ENCODE results near the gene ITPR2.

The ITPR2 gene

DNA sequence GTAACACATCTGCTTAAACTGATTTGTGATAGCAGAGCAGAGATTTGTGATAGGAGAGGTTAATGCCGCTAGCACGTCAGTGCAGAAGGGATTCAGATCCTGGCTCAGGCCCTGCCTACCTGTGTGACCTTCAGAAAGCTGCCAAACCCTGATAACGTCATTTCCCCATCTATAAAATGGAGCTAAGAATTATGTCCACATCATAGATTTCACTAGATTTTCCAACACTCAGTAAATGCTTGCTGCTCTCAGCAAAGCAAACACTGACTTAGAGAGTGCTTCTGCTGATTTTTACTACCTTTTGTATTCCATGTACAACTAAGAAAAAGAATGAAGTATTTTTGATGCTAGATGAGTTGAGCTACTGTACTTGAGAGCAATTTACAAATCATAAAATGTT lies 261.4 kb downstream of the ITPR2 start:
- Histone ChIP-seq H4K20me1 (no peaks in the 10 kb centered on the region), H3K27me3 (no peaks in the 10 kb centered on the region), H3K36me3 (no peaks in the 10 kb centered on the region), H3K4me1 (peaks cover 4% of the 10 kb centered on the region; the same call in 1 of the 2 replicates), H3K4me2 (no peak overlapping the region), H3K27ac (no peak overlapping the region), H3K9me3 (no peaks in the 10 kb centered on the region), H3K9ac (no peak overlapping the region), H3K4me3 (no peak overlapping the region)
- TF ChIP-seq Cebpa-rat (IDR thresholded peaks at IDR 0.05): no peak

- H3K9ac ChIP-seq: no peak overlapping the region
Observed at GRCh38 chr12:26567126-26567525, 265.9 kb downstream of the ITPR2 start.

DNA sequence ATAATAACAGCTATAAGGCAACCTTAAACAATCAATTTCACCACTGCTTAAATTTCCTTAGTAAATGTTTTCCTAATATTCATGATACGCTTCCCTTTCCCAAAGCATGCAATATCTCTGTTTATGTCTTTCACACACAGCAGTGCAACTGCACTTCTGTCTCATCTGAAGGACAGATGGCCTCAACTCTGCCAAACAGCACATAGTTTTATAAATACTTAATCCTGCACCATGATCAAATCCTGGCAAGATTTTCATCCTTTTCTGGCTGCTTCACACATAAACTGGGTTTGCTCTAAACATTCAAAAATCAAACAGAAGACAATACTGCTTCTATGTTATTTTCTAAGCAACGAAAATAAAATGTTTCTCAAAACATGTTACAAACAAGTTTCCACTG lies 266.3 kb downstream of the ITPR2 start:
- Histone ChIP-seq H3K9me3 (no peaks in the 10 kb centered on the region), H3K4me3 (no peak overlapping the region), H3K36me3 (no peaks in the 10 kb centered on the region), H3K4me1 (no peaks in the 10 kb centered on the region), H3K27ac (no peak overlapping the region), H3K9ac (no peak overlapping the region), H4K20me1 (no peaks in the 10 kb centered on the region), H3K27me3 (no peaks in the 10 kb centered on the region), H3K4me2 (no peak overlapping the region)
- no peak for TF ChIP-seq Cebpa-rat (IDR thresholded peaks at IDR 0.05)

More at GRCh38 chr12:26567126-26567525, 265.9 kb downstream of the ITPR2 start:
- Histone ChIP-seq H3K4me2 (no peak overlapping the region), H3K9me3 (no peaks in the 10 kb centered on the region), H3K27ac (no peak overlapping the region), H3K4me3 (no peak overlapping the region), H3K4me1 (no peaks in the 10 kb centered on the region), H3K27me3 (no peaks in the 10 kb centered on the region), H3K36me3 (no peaks in the 10 kb centered on the region), H4K20me1 (no peaks in the 10 kb centered on the region)
- TF ChIP-seq Cebpa-rat (IDR thresholded peaks at IDR 0.05): no peak

GRCh38 chr12:26566186-26566585 lies 266.8 kb downstream of the ITPR2 start:
- Histone ChIP-seq H4K20me1 (no peaks in the 10 kb centered on the region), H3K4me1 (no peaks in the 10 kb centered on the region), H3K9ac (no peak overlapping the region), H3K27ac (no peak overlapping the region), H3K4me2 (no peak overlapping the region), H3K36me3 (no peaks in the 10 kb centered on the region), H3K27me3 (no peaks in the 10 kb centered on the region), H3K9me3 (no peaks in the 10 kb centered on the region), H3K4me3 (no peak overlapping the region)
- TF ChIP-seq Cebpa-rat (IDR thresholded peaks at IDR 0.05): no peak

- H3K9me3 ChIP-seq: no peaks in the 10 kb centered on the region
- H3K36me3 ChIP-seq: no peaks in the 10 kb centered on the region
- H3K27ac ChIP-seq: no peak overlapping the region
- H3K27me3 ChIP-seq: no peaks in the 10 kb centered on the region
- TF ChIP-seq Cebpa-rat (IDR thresholded peaks at IDR 0.05): no peak
- H3K4me3 ChIP-seq: no peak overlapping the region
- no peak overlapping the region for H3K4me2 ChIP-seq
- H3K9ac ChIP-seq: no peak overlapping the region
- H3K4me1 ChIP-seq: no peaks in the 10 kb centered on the region
- H4K20me1 ChIP-seq: no peaks in the 10 kb centered on the region
Observed at GRCh38 chr12:26564391-26564790, 268.6 kb downstream of the ITPR2 start.

GRCh38 chr12:26563552-26563951 lies 269.4 kb downstream of the ITPR2 start:
- Histone ChIP-seq H3K4me1 (no peaks in the 10 kb centered on the region), H4K20me1 (no peaks in the 10 kb centered on the region), H3K27me3 (no peaks in the 10 kb centered on the region), H3K9ac (no peak overlapping the region), H3K27ac (no peak overlapping the region), H3K4me2 (no peak overlapping the region), H3K36me3 (no peaks in the 10 kb centered on the region), H3K4me3 (no peak overlapping the region), H3K9me3 (no peaks in the 10 kb centered on the region)
- TF ChIP-seq Cebpa-rat (IDR thresholded peaks at IDR 0.05): no peak

- Histone ChIP-seq H3K9me3 (no peaks in the 10 kb centered on the region), H3K36me3 (no peaks in the 10 kb centered on the region)
- TF ChIP-seq Cebpa-rat (IDR thresholded peaks at IDR 0.05): no peak
Observed at GRCh38 chr12:26557326-26557725, 275.7 kb downstream of the ITPR2 start.

DNA sequence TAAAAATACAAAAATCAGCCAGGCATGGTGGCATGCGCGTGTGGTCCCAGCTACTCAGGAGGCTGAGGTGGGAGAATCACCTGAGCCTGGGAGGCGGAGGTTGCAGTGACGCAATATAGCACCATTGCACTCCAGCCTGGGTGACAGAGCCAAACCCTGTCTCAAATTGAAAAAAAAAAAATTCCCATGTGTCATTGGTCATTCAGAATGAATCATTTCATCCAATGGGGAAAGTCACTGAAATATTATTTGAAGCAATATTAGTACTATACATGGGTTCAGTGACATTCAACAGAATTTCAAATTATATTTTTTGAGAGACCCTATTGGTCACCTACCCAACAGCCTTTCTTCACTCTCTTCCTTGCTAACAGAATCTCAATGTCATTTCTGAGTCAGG lies 276.1 kb downstream of the ITPR2 start:
- H3K27ac ChIP-seq: no peak overlapping the region
- H3K27me3 ChIP-seq: no peaks in the 10 kb centered on the region
- no peak overlapping the region for H3K4me3 ChIP-seq
- H3K4me1 ChIP-seq: no peaks in the 10 kb centered on the region
- H3K9me3 ChIP-seq: no peaks in the 10 kb centered on the region
- no peak overlapping the region for H3K9ac ChIP-seq
- TF ChIP-seq Cebpa-rat (IDR thresholded peaks at IDR 0.05): no peak
- no peak overlapping the region for H3K4me2 ChIP-seq
- H3K36me3 ChIP-seq: no peaks in the 10 kb centered on the region
- no peaks in the 10 kb centered on the region for H4K20me1 ChIP-seq

More at GRCh38 chr12:26557326-26557725, 275.7 kb downstream of the ITPR2 start:
- H3K27ac ChIP-seq: no peak overlapping the region
- H3K9ac ChIP-seq: no peak overlapping the region
- H3K4me3 ChIP-seq: no peak overlapping the region
- H4K20me1 ChIP-seq: no peaks in the 10 kb centered on the region
- H3K4me2 ChIP-seq: no peak overlapping the region
- H3K27me3 ChIP-seq: no peaks in the 10 kb centered on the region
- H3K4me1 ChIP-seq: no peaks in the 10 kb centered on the region

DNA sequence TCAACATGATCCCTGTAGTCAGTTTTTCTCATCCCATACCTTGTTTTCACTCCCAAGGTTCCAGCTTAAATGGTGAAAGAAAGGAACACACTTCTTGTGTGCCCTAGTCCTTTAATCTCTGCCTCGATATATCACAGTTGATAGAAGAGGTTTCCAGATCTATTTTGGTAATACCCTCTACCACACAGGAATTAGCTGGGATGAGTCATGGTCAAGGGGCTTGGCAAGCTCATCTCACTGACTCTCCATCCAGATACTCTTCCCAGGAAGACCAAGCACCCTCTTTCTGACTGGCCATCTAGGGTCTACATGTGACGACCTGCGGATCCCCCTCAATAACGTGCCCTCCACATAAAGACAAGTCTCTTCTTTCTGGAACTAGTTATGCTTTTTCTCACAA lies 277.9 kb downstream of the ITPR2 start:
- Histone ChIP-seq H3K4me2 (no peak overlapping the region), H3K27ac (no peak overlapping the region), H3K9me3 (no peaks in the 10 kb centered on the region), H4K20me1 (no peaks in the 10 kb centered on the region), H3K4me3 (no peak overlapping the region), H3K9ac (no peak overlapping the region), H3K36me3 (no peaks in the 10 kb centered on the region), H3K4me1 (no peaks in the 10 kb centered on the region), H3K27me3 (no peaks in the 10 kb centered on the region)
- no peak for TF ChIP-seq Cebpa-rat (IDR thresholded peaks at IDR 0.05)

- Histone ChIP-seq H3K4me2 (no peak overlapping the region), H3K4me3 (no peak overlapping the region), H3K27me3 (no peaks in the 10 kb centered on the region), H3K27ac (no peak overlapping the region), H3K4me1 (no peaks in the 10 kb centered on the region), H3K9me3 (no peaks in the 10 kb centered on the region), H3K36me3 (no peaks in the 10 kb centered on the region), H3K9ac (no peak overlapping the region), H4K20me1 (no peaks in the 10 kb centered on the region)
- no peak for TF ChIP-seq Cebpa-rat (IDR thresholded peaks at IDR 0.05)
Observed at GRCh38 chr12:26554332-26554731, 278.7 kb downstream of the ITPR2 start.

DNA sequence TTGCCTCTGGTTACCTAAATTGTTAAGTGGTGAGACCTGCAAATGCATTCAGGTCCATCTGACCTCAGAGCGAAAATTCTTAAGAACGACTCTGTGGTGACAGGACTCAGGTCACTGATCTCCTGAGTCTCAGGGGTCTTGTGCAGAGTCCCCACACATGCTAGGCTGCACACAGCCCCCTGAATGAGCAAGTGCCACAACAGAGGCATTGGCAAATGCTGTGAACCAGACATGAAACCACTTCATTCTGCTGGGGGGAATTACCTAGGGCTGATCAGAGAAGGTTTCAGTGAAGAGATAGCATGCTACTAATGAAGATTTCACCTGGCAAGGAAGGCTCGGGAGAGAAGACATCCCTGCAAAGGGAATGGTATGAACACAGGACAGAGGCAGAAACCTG lies 281.6 kb downstream of the ITPR2 start:
- Histone ChIP-seq H3K27ac (no peak overlapping the region), H3K36me3 (no peaks in the 10 kb centered on the region), H3K4me2 (no peak overlapping the region), H4K20me1 (no peaks in the 10 kb centered on the region), H3K4me3 (no peak overlapping the region), H3K9me3 (no peaks in the 10 kb centered on the region), H3K4me1 (no peaks in the 10 kb centered on the region), H3K9ac (no peak overlapping the region), H3K27me3 (no peaks in the 10 kb centered on the region)
- TF ChIP-seq Cebpa-rat (IDR thresholded peaks at IDR 0.05): no peak

Measured in BLaER1 (cell line).